HCT116 (cell line): ENCODE results near the gene CREG2.

Experiments
- CEBPB ChIP-seq: IDR thresholded peaks from 2 replicates; pipeline ENCODE4 v1.6.1; 2012; ENCODE audit warnings: low read depth
- EZH2 ChIP-seq: fragments of 200-600 bp; sonication (generic); IDR thresholded peaks from 2 replicates; pipeline ENCODE4 v1.6.1; 2017; ENCODE audit warnings: antibody characterized with exemption, mixed run types
- JUND ChIP-seq: IDR thresholded peaks from 2 replicates; pipeline ENCODE4 v1.6.1; 2012
- POLR2AphosphoS5 ChIP-seq: IDR thresholded peaks from 2 replicates; pipeline ENCODE4 v1.6.1; 2011; ENCODE audit warnings: mild to moderate bottlenecking, low read depth, low read length, moderate library complexity
- TCF7L2 ChIP-seq: IDR thresholded peaks from 2 replicates; pipeline ENCODE4 v1.7.0; 2011; ENCODE audit warnings: borderline replicate concordance, inconsistent platforms; ENCODE audit not compliant: insufficient read depth, insufficient read length; ENCODE audit errors: extremely low read depth
- TF ChIP-seq, protein P1 (sequence below), 3 experiments: fragments of 200-600 bp in 1 of 3; sonication (generic) in 1 of 3; IDR thresholded peaks in 2 of 3; conservative IDR thresholded peaks in 1 of 3; 2 replicates each; pipeline ENCODE4 v1.5.1; 2012 to 2017; ENCODE audit warnings: low read depth in 2 of 3, low read length in 2 of 3, antibody characterized with exemption in 1 of 3, borderline replicate concordance in 1 of 3, control low read depth in 1 of 3, mild to moderate bottlenecking in 1 of 3, mixed read lengths in 1 of 3, mixed run types in 1 of 3, moderate library complexity in 1 of 3; ENCODE audit not compliant: insufficient read depth in 1 of 3
- TF ChIP-seq, protein P2 (sequence below): IDR thresholded peaks from 2 replicates; pipeline ENCODE4 v1.6.1; 2012

DNA sequence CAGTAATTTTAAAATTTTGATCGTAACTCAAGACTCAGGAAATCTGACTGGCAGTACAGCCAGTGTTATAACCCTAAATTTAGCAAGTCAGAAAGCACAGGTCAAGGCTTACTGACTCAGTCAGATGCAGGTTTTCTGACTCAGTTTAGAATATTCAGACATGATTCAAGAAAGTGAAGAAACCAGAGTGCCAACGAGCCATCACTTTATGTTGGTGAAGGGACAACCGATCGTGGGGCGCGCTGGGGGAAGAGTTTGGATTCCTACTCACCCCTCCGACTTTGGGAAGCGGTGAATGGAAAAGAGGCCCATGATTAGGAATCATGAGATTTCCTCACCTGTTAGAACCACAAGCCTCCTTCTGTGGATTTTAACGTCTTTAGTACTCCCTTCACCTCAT, 79.8 kb downstream of the CREG2 start:
- TF ChIP-seq, protein P1, sequence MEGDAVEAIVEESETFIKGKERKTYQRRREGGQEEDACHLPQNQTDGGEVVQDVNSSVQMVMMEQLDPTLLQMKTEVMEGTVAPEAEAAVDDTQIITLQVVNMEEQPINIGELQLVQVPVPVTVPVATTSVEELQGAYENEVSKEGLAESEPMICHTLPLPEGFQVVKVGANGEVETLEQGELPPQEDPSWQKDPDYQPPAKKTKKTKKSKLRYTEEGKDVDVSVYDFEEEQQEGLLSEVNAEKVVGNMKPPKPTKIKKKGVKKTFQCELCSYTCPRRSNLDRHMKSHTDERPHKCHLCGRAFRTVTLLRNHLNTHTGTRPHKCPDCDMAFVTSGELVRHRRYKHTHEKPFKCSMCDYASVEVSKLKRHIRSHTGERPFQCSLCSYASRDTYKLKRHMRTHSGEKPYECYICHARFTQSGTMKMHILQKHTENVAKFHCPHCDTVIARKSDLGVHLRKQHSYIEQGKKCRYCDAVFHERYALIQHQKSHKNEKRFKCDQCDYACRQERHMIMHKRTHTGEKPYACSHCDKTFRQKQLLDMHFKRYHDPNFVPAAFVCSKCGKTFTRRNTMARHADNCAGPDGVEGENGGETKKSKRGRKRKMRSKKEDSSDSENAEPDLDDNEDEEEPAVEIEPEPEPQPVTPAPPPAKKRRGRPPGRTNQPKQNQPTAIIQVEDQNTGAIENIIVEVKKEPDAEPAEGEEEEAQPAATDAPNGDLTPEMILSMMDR (IDR thresholded peaks at IDR 0.05 in 2 of 3, conservative IDR thresholded peaks at IDR 0.05 in 1 of 3; ENCODE audit: borderline replicate concordance in 1 of 3, insufficient read depth in 1 of 3, low read depth in 2 of 3, low read length in 2 of 3): no peak
- TF ChIP-seq JUND (no peak), CEBPB (no peak), EZH2 (no peak), TCF7L2 (no peak), POLR2AphosphoS5 (no peak)
- TF ChIP-seq, protein P2, sequence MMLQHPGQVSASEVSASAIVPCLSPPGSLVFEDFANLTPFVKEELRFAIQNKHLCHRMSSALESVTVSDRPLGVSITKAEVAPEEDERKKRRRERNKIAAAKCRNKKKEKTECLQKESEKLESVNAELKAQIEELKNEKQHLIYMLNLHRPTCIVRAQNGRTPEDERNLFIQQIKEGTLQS: no peak
